ENCODE results near the gene LTBP3.

DNA sequence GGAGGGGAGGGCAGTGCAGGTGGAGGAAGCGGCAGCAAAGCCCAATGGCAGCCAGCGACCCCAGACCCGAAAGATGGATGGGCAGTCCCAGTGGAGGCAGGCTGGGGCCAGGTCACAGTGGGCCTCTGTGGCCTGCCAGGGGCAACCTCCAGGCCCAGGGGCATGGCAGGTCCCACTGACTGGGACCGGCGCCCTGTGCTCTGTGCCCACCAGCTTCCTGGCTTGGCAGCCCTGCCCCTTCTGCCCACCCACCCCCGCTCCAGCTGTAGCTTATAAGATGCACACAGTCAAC is 41.7 kb upstream of the LTBP3 start:
- no peak for TF ChIP-seq POLR2A (IDR thresholded peaks at IDR 0.05)
- TF ChIP-seq, protein P1, sequence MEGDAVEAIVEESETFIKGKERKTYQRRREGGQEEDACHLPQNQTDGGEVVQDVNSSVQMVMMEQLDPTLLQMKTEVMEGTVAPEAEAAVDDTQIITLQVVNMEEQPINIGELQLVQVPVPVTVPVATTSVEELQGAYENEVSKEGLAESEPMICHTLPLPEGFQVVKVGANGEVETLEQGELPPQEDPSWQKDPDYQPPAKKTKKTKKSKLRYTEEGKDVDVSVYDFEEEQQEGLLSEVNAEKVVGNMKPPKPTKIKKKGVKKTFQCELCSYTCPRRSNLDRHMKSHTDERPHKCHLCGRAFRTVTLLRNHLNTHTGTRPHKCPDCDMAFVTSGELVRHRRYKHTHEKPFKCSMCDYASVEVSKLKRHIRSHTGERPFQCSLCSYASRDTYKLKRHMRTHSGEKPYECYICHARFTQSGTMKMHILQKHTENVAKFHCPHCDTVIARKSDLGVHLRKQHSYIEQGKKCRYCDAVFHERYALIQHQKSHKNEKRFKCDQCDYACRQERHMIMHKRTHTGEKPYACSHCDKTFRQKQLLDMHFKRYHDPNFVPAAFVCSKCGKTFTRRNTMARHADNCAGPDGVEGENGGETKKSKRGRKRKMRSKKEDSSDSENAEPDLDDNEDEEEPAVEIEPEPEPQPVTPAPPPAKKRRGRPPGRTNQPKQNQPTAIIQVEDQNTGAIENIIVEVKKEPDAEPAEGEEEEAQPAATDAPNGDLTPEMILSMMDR (IDR thresholded peaks at IDR 0.05 in 4 of 5, conservative IDR thresholded peaks at IDR 0.05 in 1 of 5) = no peak

Measured in gastrocnemius medialis (tissue), 4 donors.